A673 (cell line): ENCODE data around the gene DSCAML1. TPM values are rescaled to one million over a fixed set of nuclear protein-coding genes. Genes with fewer than 3 reads are reported as not detected.

Experiments
- BruUV-seq: library from RNA; stranded (reverse); fragments of 400-500 nt; replicated peaks from 2 replicates; lab custom pipeline; 2021; lab: Mats Ljungman, UMichigan
- CTCF ChIA-PET: fragments of 300-600 bp; sonication (Branson Sonifier 250); formaldehyde crosslinking; loops from one replicate; lab custom pipeline; 2022; ENCODE audit warnings: antibody characterized with exemption; lab: Charles Lee
- POLR2A ChIA-PET: fragments of 300-600 bp; sonication (Branson Sonifier 250); formaldehyde crosslinking; loops from one replicate; lab custom pipeline; 2022; ENCODE audit warnings: antibody characterized with exemption; ENCODE audit not compliant: low non-redundant PET; lab: Charles Lee
- DNase-seq: peaks from one replicate; pipeline ENCODE4 v3.0.0-alpha.2; 2015; ENCODE audit warnings: low spot score
- H3K27ac ChIP-seq: fragments of 200-600 bp; sonication (generic); 2 replicates; pipeline ENCODE4 v1.5.1; 2016; ENCODE audit warnings: mixed run types, low read depth, mild to moderate bottlenecking, mixed read lengths, antibody characterized with exemption, low read length; ENCODE audit not compliant: poor library complexity, severe bottlenecking
- H3K27me3 ChIP-seq: fragments of 200-600 bp; sonication (generic); replicated peaks from 2 replicates; pipeline ENCODE4 v1.6.1; 2017; ENCODE audit warnings: mixed run types, low read depth, mild to moderate bottlenecking, mixed read lengths, antibody characterized with exemption, low read length; ENCODE audit not compliant: insufficient read depth, poor library complexity
- H3K36me3 ChIP-seq: fragments of 200-600 bp; sonication (generic); 2 replicates; pipeline ENCODE4 v1.6.1; 2016; ENCODE audit warnings: mixed run types, mild to moderate bottlenecking, mixed read lengths, antibody characterized with exemption, low read length; ENCODE audit not compliant: insufficient read depth, poor library complexity, severe bottlenecking
- H3K4me1 ChIP-seq: fragments of 200-600 bp; sonication (generic); 2 replicates; pipeline ENCODE4 v1.6.1; 2017; ENCODE audit warnings: mixed run types, mild to moderate bottlenecking, mixed read lengths, antibody characterized with exemption, low read length; ENCODE audit not compliant: insufficient read depth, poor library complexity, severe bottlenecking
- H3K4me3 ChIP-seq: fragments of 200-600 bp; sonication (generic); 2 replicates; pipeline ENCODE4 v1.5.1; 2016; ENCODE audit warnings: low read depth, mixed run types, mild to moderate bottlenecking, mixed read lengths, low read length; ENCODE audit not compliant: poor library complexity, severe bottlenecking
- H3K9me3 ChIP-seq: fragments of 200-600 bp; sonication (generic); 2 replicates; pipeline ENCODE4 v1.6.1; 2016; ENCODE audit warnings: mixed run types, low read depth, mild to moderate bottlenecking, mixed read lengths, antibody characterized with exemption, low read length; ENCODE audit not compliant: poor library complexity, severe bottlenecking
- EZH2 ChIP-seq: fragments of 200-600 bp; sonication (generic); IDR thresholded peaks from 2 replicates; pipeline ENCODE4 v1.6.1; 2017; ENCODE audit warnings: borderline replicate concordance, low read depth, mild to moderate bottlenecking, mixed read lengths, antibody characterized with exemption, low read length; ENCODE audit not compliant: poor library complexity, severe bottlenecking
- intact Hi-C: fragments of 100-400 bp; cut with micrococcal nuclease; formaldehyde crosslinking; loops from one replicate; pipeline ENCODE4 v1.10.0; 2022; ENCODE audit not compliant: unreplicated experiment
- total RNA-seq: library from RNA; stranded (reverse); gene quantifications from 2 replicates; pipeline ENCODE4 v1.2.3, GENCODE V29; 2021
- TF ChIP-seq, protein P1 (sequence below): fragments of 300-800, 200-600 bp; sonication (generic); conservative IDR thresholded peaks from 2 replicates; pipeline ENCODE4 v1.5.1; 2017; ENCODE audit warnings: low read depth, mild to moderate bottlenecking, antibody characterized with exemption, low read length, moderate library complexity, mixed read lengths

Gene DSCAML1
- total RNA-seq, 1 experiment from 2014 or later: not detected

DNA sequence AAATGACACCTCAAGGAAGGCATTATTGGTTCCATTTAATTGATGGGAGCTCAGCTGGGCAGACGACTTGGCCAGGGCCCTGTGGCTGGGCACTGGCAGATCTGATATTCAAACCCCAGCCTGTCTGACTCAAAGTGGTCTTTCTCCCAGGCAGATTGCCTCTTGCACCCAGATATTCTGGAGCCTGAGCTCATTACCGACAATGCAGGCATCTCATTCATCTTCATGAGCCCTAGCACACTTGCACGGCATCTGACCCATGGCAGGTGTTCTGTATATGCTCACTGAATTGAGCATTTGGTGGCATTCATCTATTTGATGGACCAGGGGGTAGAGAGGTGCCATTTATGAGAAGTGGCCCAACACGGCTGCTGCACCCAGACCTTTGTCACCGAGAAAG lies 193.1 kb downstream of the DSCAML1 start:
- H3K4me1 ChIP-seq: no peaks in the 10 kb centered on the region
- intact Hi-C loops: no loop called here

DNA sequence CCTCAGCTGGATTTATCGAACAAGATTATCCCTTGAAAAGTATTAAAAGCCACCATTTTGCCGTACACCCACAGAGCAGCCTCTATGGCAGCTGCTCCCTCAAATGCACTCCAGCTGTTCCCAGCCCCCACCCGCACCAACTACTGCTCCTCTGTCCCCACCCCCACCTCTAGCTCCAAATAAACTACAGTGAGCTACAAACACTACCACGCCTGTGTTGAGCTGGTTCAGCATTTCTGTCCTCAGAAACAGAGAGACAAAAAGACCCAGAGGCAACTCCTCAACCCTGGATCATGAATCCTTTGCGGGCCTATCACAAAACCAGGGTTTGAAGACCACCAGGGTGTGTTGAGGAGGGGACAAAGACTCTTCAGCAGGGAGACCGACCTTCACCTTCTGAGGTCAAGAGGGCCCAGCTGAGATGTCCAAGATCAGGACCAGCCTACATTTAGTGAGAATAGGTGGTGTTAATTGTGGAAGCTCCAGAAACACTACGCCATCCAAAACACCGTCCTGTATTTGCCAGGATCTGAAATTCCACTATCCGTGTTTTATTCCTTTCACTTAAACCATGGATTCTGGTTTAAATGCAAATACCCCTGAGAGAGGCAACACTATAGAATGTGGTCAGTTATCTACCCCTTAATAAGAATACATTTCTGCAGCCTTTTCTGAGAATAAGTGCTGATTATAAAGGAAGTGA lies 195.9 kb downstream of the DSCAML1 start:
- POLR2A ChIA-PET: interaction anchor here (0.6 kb wide), 1 partner anchor 423 kb away, joined by 3 read pairs; the partner anchor contains the start of gene SIDT2
- intact Hi-C loops: no loop called here
- Histone ChIP-seq H3K36me3 (no peaks in the 10 kb centered on the region), H3K4me3 (no peak overlapping the region), H3K9me3 (no peaks in the 10 kb centered on the region), H3K4me1 (no peaks in the 10 kb centered on the region), H3K27me3 (peaks cover 10% of the 10 kb centered on the region), H3K27ac (no peak overlapping the region)
- no TSS peak for BruUV-seq
- no peak for DNase-seq
- TF ChIP-seq, protein P1, sequence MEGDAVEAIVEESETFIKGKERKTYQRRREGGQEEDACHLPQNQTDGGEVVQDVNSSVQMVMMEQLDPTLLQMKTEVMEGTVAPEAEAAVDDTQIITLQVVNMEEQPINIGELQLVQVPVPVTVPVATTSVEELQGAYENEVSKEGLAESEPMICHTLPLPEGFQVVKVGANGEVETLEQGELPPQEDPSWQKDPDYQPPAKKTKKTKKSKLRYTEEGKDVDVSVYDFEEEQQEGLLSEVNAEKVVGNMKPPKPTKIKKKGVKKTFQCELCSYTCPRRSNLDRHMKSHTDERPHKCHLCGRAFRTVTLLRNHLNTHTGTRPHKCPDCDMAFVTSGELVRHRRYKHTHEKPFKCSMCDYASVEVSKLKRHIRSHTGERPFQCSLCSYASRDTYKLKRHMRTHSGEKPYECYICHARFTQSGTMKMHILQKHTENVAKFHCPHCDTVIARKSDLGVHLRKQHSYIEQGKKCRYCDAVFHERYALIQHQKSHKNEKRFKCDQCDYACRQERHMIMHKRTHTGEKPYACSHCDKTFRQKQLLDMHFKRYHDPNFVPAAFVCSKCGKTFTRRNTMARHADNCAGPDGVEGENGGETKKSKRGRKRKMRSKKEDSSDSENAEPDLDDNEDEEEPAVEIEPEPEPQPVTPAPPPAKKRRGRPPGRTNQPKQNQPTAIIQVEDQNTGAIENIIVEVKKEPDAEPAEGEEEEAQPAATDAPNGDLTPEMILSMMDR: no peak
- TF ChIP-seq EZH2: no peak
- CTCF ChIA-PET: no interaction called here

More for the DNA sequence above, 193.1 kb downstream of the DSCAML1 start:
- POLR2A ChIA-PET: no interaction called here
- no peak for DNase-seq
- CTCF ChIA-PET: no interaction called here
- Histone ChIP-seq H3K36me3 (no peaks in the 10 kb centered on the region), H3K4me3 (no peak overlapping the region), H3K27ac (no peak overlapping the region), H3K9me3 (no peaks in the 10 kb centered on the region), H3K27me3 (no peaks in the 10 kb centered on the region)
- no TSS peak for BruUV-seq
- TF ChIP-seq EZH2: no peak
- TF ChIP-seq, protein P1: no peak

GRCh38 chr11:117600234-117600783 lies 196.7 kb downstream of the DSCAML1 start:
- intact Hi-C loops: no loop called here
- H3K36me3 ChIP-seq: no peaks in the 10 kb centered on the region
- H3K4me3 ChIP-seq: no peak overlapping the region
- no peak overlapping the region for H3K27ac ChIP-seq
- H3K4me1 ChIP-seq: no peaks in the 10 kb centered on the region
- H3K27me3 ChIP-seq: peaks cover 10% of the 10 kb centered on the region
- BruUV-seq: no TSS peak
- ChIA-PET POLR2A (no interaction called here), CTCF (no interaction called here)
- no peaks in the 10 kb centered on the region for H3K9me3 ChIP-seq
- DNase-seq: peak; percentile 16
- TF ChIP-seq, protein P1: no peak
- no peak for TF ChIP-seq EZH2
